Measurements from ENCODE around the gene DDX11. TPM values are rescaled to one million over a fixed set of nuclear protein-coding genes. Genes with fewer than 3 reads are reported as not detected.
"Not testable (repeated sequence)": the region's sequence is repeated elsewhere in the genome, so short reads cannot be mapped to it uniquely, and the experiment has no call there.

The DDX11 gene
- polyA plus RNA-seq, 1 donor from 2014 or later, result 9.8 TPM

GRCh38 chr12:31110263-31110662 is 36.6 kb downstream of the DDX11 start:
- H3K9me2 ChIP-seq (ENCODE audit: insufficient read depth, low read length); H3F3A ChIP-seq (ENCODE audit: insufficient read depth, low read length, poor library complexity, severe bottlenecking); H2AFZ ChIP-seq (ENCODE audit: low read depth, low read length); H4K20me1 ChIP-seq (ENCODE audit: insufficient read depth); H3K4me3 ChIP-seq (ENCODE audit: low read length); H3K9me3 ChIP-seq (ENCODE audit: low read length); H3K27ac ChIP-seq (ENCODE audit: low read length); H3K4me2 ChIP-seq (ENCODE audit: low read length); H3K27me3 ChIP-seq (ENCODE audit: insufficient read depth, low read depth, low read length); H3K79me2 ChIP-seq (replicated peaks; ENCODE audit: insufficient read depth, low read length); H3K36me3 ChIP-seq (ENCODE audit: insufficient read depth, low read length); H3K9ac ChIP-seq (ENCODE audit: low read length): not testable (repeated sequence)

- not testable (repeated sequence) for H3K9me2 ChIP-seq (ENCODE audit: insufficient read depth, low read length); H2AFZ ChIP-seq (ENCODE audit: low read depth, low read length); H3K9ac ChIP-seq (ENCODE audit: low read length); H4K20me1 ChIP-seq (ENCODE audit: insufficient read depth); H3K4me2 ChIP-seq (ENCODE audit: low read length); H3K36me3 ChIP-seq (ENCODE audit: insufficient read depth, low read length); H3K27ac ChIP-seq (ENCODE audit: low read length); H3F3A ChIP-seq (ENCODE audit: insufficient read depth, low read length, poor library complexity, severe bottlenecking); H3K4me3 ChIP-seq (ENCODE audit: low read length); H3K9me3 ChIP-seq (ENCODE audit: low read length); H3K79me2 ChIP-seq (replicated peaks; ENCODE audit: insufficient read depth, low read length)
- H3K27me3 ChIP-seq (ENCODE audit: insufficient read depth, low read depth, low read length), result peaks cover 40% of the 10 kb centered on the region
Measured at GRCh38 chr12:31115092-31115601, 41.5 kb downstream of the DDX11 start.

GRCh38 chr12:31116846-31117202 is 43.2 kb downstream of the DDX11 start:
- H3F3A ChIP-seq (ENCODE audit: insufficient read depth, low read length, poor library complexity, severe bottlenecking); H4K20me1 ChIP-seq (ENCODE audit: insufficient read depth); H3K4me2 ChIP-seq (ENCODE audit: low read length); H3K9me2 ChIP-seq (ENCODE audit: insufficient read depth, low read length); H2AFZ ChIP-seq (ENCODE audit: low read depth, low read length); H3K36me3 ChIP-seq (ENCODE audit: insufficient read depth, low read length); H3K27ac ChIP-seq (ENCODE audit: low read length); H3K79me2 ChIP-seq (replicated peaks; ENCODE audit: insufficient read depth, low read length); H3K9me3 ChIP-seq (ENCODE audit: low read length): not testable (repeated sequence)
- Histone ChIP-seq H3K27me3 (ENCODE audit: insufficient read depth, low read depth, low read length) (peaks cover 45% of the 10 kb centered on the region), H3K9ac (ENCODE audit: low read length) (peak overlapping the region; percentile 45), H3K4me3 (ENCODE audit: low read length) (peak overlapping the region; percentile 69)

- Histone ChIP-seq H3K27me3 (ENCODE audit: insufficient read depth, low read depth, low read length) (peaks cover 45% of the 10 kb centered on the region), H3K4me2 (ENCODE audit: low read length) (peak overlapping the region; percentile 44), H3F3A (ENCODE audit: insufficient read depth, low read length, poor library complexity, severe bottlenecking) (no peaks in the 10 kb centered on the region), H3K9me2 (ENCODE audit: insufficient read depth, low read length) (no peaks in the 10 kb centered on the region), H4K20me1 (ENCODE audit: insufficient read depth) (no peaks in the 10 kb centered on the region), H3K4me3 (ENCODE audit: low read length) (peak overlapping the region; percentile 69), H3K27ac (ENCODE audit: low read length) (no peak overlapping the region), H3K79me2 (replicated peaks; ENCODE audit: insufficient read depth, low read length) (no peaks in the 10 kb centered on the region), H3K9me3 (ENCODE audit: low read length) (no peaks in the 10 kb centered on the region), H3K36me3 (ENCODE audit: insufficient read depth, low read length) (no peaks in the 10 kb centered on the region), H2AFZ (ENCODE audit: low read depth, low read length) (no peak overlapping the region), H3K9ac (ENCODE audit: low read length) (peak overlapping the region; percentile 45)
- TF ChIP-seq SMC3 (conservative IDR thresholded peaks at IDR 0.05; ENCODE audit: poor library complexity), result peak; percentile 38
- TF ChIP-seq POLR2AphosphoS5 (IDR thresholded peaks at IDR 0.05), result peak; percentile 22
- no peak for TF ChIP-seq RAD21 (conservative IDR thresholded peaks at IDR 0.05)
- no peak for TF ChIP-seq REST (IDR thresholded peaks at IDR 0.05; ENCODE audit: borderline replicate concordance)
- TF ChIP-seq CTCF (IDR thresholded peaks at IDR 0.05; ENCODE audit: poor library complexity, severe bottlenecking), result peak; percentile 67
- no peak for TF ChIP-seq EP300 (conservative IDR thresholded peaks at IDR 0.05; ENCODE audit: poor library complexity, severe bottlenecking)
- no peak for TF ChIP-seq MXI1 (conservative IDR thresholded peaks at IDR 0.05; ENCODE audit: poor library complexity, severe bottlenecking)
- TF ChIP-seq TAF1 (IDR thresholded peaks at IDR 0.05; ENCODE audit: low read depth), result no peak
- no peak for TF ChIP-seq EZH2 (IDR thresholded peaks at IDR 0.05; ENCODE audit: borderline replicate concordance, insufficient read depth, low read length, poor library complexity, severe bottlenecking)
Measured at GRCh38 chr12:31117203-31118011, 43.7 kb downstream of the DDX11 start.

Data from neural cell (in vitro differentiated cells).